GM23338 (cell line): ENCODE results near the gene MTHFD1L. TPM values are rescaled to one million over a fixed set of nuclear protein-coding genes. Genes with fewer than 3 reads are reported as not detected.

ENCODE experiments used
- ATAC-seq: fragments of 200-7000 bp; cut with Tn5 transposase; 3 replicates; pipeline ENCODE4 v1.9.1; 2020
- DNase-seq: peaks from one replicate; pipeline ENCODE4 v3.0.0-alpha.2; 2015; ENCODE audit warnings: low spot score
- H2AFZ ChIP-seq: fragments of 200-600 bp; sonication (generic); 2 replicates; pipeline ENCODE4 v1.8.0; 2016; ENCODE audit warnings: antibody characterized with exemption, mild to moderate bottlenecking, moderate library complexity
- H3F3A ChIP-seq: fragments of 200-600 bp; sonication (generic); replicated peaks from 2 replicates; pipeline ENCODE4 v1.8.0; 2017; ENCODE audit warnings: antibody characterized with exemption, mixed run types, low read depth
- H3K27ac ChIP-seq: fragments of 200-600 bp; sonication (generic); 2 replicates; pipeline ENCODE4 v1.6.1; 2016; ENCODE audit warnings: low read depth
- H3K27me3 ChIP-seq: fragments of 200-600 bp; sonication (generic); 2 replicates; pipeline ENCODE4 v1.8.0; 2016; ENCODE audit warnings: mild to moderate bottlenecking, mixed run types, moderate library complexity; ENCODE audit not compliant: insufficient read depth
- H3K36me3 ChIP-seq: fragments of 200-600 bp; sonication (generic); 2 replicates; pipeline ENCODE4 v1.8.0; 2016; ENCODE audit warnings: mild to moderate bottlenecking; ENCODE audit not compliant: insufficient read depth
- H3K4me1 ChIP-seq: fragments of 200-600 bp; sonication (generic); 2 replicates; pipeline ENCODE4 v1.8.0; 2016; ENCODE audit warnings: mild to moderate bottlenecking, moderate library complexity; ENCODE audit not compliant: insufficient read depth
- H3K4me2 ChIP-seq: fragments of 200-600 bp; sonication (generic); 2 replicates; pipeline ENCODE4 v1.7.1; 2017; ENCODE audit warnings: mixed run types
- H3K4me3 ChIP-seq: fragments of 200-600 bp; sonication (generic); 2 replicates; pipeline ENCODE4 v1.6.1; 2016; ENCODE audit warnings: mixed run types
- H3K79me2 ChIP-seq: fragments of 200-600 bp; sonication (generic); replicated peaks from 2 replicates; pipeline ENCODE4 v1.8.0; 2017; ENCODE audit warnings: mild to moderate bottlenecking; ENCODE audit not compliant: insufficient read depth
- H3K9me2 ChIP-seq: fragments of 200-600 bp; sonication (generic); 2 replicates; pipeline ENCODE4 v1.8.0; 2017; ENCODE audit not compliant: insufficient read depth
- H4K20me1 ChIP-seq: fragments of 200-600 bp; sonication (generic); replicated peaks from 2 replicates; pipeline ENCODE4 v1.8.0; 2017; ENCODE audit warnings: mild to moderate bottlenecking; ENCODE audit not compliant: insufficient read depth
- H3K27ac Mint-ChIP-seq: 2 replicates; pipeline ENCODE4 v1.8.0; 2020; ENCODE audit warnings: inconsistent platforms, mild to moderate bottlenecking, moderate library complexity, mixed read lengths
- H3K27me3 Mint-ChIP-seq: 3 replicates; pipeline ENCODE4 v1.8.0; 2022; ENCODE audit warnings: low read depth, mild to moderate bottlenecking, moderate library complexity, mixed read lengths, inconsistent platforms; ENCODE audit not compliant: insufficient read depth, poor library complexity
- H3K36me3 Mint-ChIP-seq: 3 replicates; pipeline ENCODE4 v1.8.0; 2021; ENCODE audit warnings: low read depth, mild to moderate bottlenecking, inconsistent platforms, moderate library complexity, mixed read lengths
- H3K4me1 Mint-ChIP-seq: 3 replicates; pipeline ENCODE4 v1.8.0; 2020; ENCODE audit warnings: mild to moderate bottlenecking, inconsistent platforms, mixed read lengths
- H3K4me3 Mint-ChIP-seq: 3 replicates; pipeline ENCODE4 v1.8.0; 2021; ENCODE audit warnings: moderate library complexity, mild to moderate bottlenecking, inconsistent platforms, mixed read lengths
- H3K9me3 Mint-ChIP-seq: 3 replicates; pipeline ENCODE4 v1.8.0; 2020; ENCODE audit warnings: moderate library complexity, mild to moderate bottlenecking, inconsistent platforms, mixed read lengths
- EZH2 ChIP-seq: fragments of 200-600 bp; sonication (generic); IDR thresholded peaks from one replicate; pipeline ENCODE4 v1.8.0; 2017; ENCODE audit warnings: antibody characterized with exemption, mild to moderate bottlenecking, low read depth; ENCODE audit not compliant: unreplicated experiment
- JUNB ChIP-seq: IDR thresholded peaks from one replicate; pipeline ENCODE4 v1.6.1; 2016; ENCODE audit warnings: antibody characterized with exemption; ENCODE audit not compliant: unreplicated experiment
- POLR2AphosphoS5 ChIP-seq: IDR thresholded peaks from 2 replicates; pipeline ENCODE4 v1.6.1; 2016; ENCODE audit warnings: antibody characterized with exemption, low read depth
- REST ChIP-seq: IDR thresholded peaks from one replicate; pipeline ENCODE4 v1.6.1; 2018; ENCODE audit warnings: antibody characterized with exemption; ENCODE audit not compliant: unreplicated experiment
- STAT1 ChIP-seq: IDR thresholded peaks from one replicate; pipeline ENCODE4 v1.6.1; 2016; ENCODE audit warnings: antibody characterized with exemption; ENCODE audit not compliant: unreplicated experiment
- ZNF331 ChIP-seq: fragments of 250-450 bp; sonication (Bioruptor Pico); IDR thresholded peaks from 2 replicates; pipeline ENCODE4 v1.5.0; 2020; ENCODE audit warnings: low read depth, mild to moderate bottlenecking, moderate library complexity
- ZNF462 ChIP-seq: fragments of 250-450 bp; sonication (Bioruptor Pico); IDR thresholded peaks from 2 replicates; pipeline ENCODE4 v1.5.0; 2020; ENCODE audit warnings: mild to moderate bottlenecking, moderate library complexity
- polyA plus RNA-seq: library from polyadenylated mRNA; unstranded; fragments of >200 nt; fragmentation: Nextera tagmentation; extraction: Ambion mirVana; gene quantifications from 2 replicates; pipeline ENCODE4 v1.2.1, GENCODE V29; 2016
- total RNA-seq: library from RNA; depleted of rRNA; stranded (reverse); fragments of >200 nt; shearing (Covaris generic); gene quantifications from 2 replicates; pipeline ENCODE4 v1.2.3, GENCODE V29; 2014
- TF ChIP-seq, protein P1 (sequence below): IDR thresholded peaks from 2 replicates; pipeline ENCODE4 v1.6.1; 2016; ENCODE audit warnings: antibody characterized with exemption
- TF ChIP-seq, protein P2 (sequence below), 2 experiments: fragments of 200-600 bp in 1 of 2; sonication (generic) in 1 of 2; conservative IDR thresholded peaks; 2 replicates each; pipeline versions ENCODE4 v1.5.1 to v1.6.1; 2016 to 2017; ENCODE audit warnings: antibody characterized with exemption in 2 of 2, low read depth in 2 of 2, mild to moderate bottlenecking in 2 of 2, moderate library complexity in 1 of 2

MTHFD1L gene
- total and polyA plus RNA-seq, 2 experiments from 2014 or later: 53.2 to 66.8 TPM

DNA sequence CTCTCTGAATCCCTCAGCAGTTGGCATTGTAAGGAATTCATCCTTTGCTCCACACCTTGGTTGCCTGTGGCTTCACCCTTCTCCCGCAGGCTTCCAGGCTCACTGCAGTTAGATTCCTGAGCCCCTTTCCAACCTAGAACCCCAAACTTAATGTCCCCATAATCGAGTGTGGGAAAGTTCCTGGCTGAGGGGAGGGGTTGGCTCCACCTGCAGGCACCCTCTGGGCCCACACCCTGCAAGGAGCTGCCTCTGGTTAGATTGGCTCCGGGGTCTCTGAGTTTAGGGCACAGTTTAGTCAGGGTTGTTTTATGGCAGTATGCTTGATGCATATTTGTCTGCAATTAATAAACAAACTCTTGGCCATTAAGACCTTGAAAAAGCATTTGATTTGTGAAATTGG lies 63.4 kb downstream of the MTHFD1L start:
- H3K27ac ChIP-seq: 0 out of 2 replicates have a peak overlapping the region, but pooled peaks have one; percentile 59
- ATAC-seq: peak; percentile 94

GRCh38 chr6:150929416-150929815 lies 63.9 kb downstream of the MTHFD1L start:
- Histone ChIP-seq H3K9me2 (no peaks in the 10 kb centered on the region), H2AFZ (no peak overlapping the region), H3F3A (no peaks in the 10 kb centered on the region), H3K79me2 (no peaks in the 10 kb centered on the region), H3K27ac (0 out of 2 replicates have a peak overlapping the region, but pooled peaks have one; percentile 59), H3K36me3 (peaks cover 14% of the 10 kb centered on the region), H3K4me3 (no peak overlapping the region), H4K20me1 (peaks cover 5% of the 10 kb centered on the region), H3K27me3 (no peaks in the 10 kb centered on the region), H3K4me1 (no peaks in the 10 kb centered on the region), H3K4me2 (no peak overlapping the region)
- H3K27ac Mint-ChIP-seq: no peak overlapping the region
- ATAC-seq (no peak), DNase-seq (no peak)
- H3K9me3 Mint-ChIP-seq: no peaks in the 10 kb centered on the region
- H3K36me3 Mint-ChIP-seq: peaks cover 67% of the 10 kb centered on the region
- no peaks in the 10 kb centered on the region; the same call in 2 of the 3 replicates for H3K4me1 Mint-ChIP-seq
- H3K4me3 Mint-ChIP-seq: no peak overlapping the region
- H3K27me3 Mint-ChIP-seq: peaks cover 4% of the 10 kb centered on the region
- TF ChIP-seq STAT1 (no peak), ZNF462 (CRISPR knock-in tag) (no peak), EZH2 (no peak), REST (no peak)
- TF ChIP-seq, protein P1, sequence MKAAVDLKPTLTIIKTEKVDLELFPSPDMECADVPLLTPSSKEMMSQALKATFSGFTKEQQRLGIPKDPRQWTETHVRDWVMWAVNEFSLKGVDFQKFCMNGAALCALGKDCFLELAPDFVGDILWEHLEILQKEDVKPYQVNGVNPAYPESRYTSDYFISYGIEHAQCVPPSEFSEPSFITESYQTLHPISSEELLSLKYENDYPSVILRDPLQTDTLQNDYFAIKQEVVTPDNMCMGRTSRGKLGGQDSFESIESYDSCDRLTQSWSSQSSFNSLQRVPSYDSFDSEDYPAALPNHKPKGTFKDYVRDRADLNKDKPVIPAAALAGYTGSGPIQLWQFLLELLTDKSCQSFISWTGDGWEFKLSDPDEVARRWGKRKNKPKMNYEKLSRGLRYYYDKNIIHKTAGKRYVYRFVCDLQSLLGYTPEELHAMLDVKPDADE: no peak

More for the DNA sequence above, 63.4 kb downstream of the MTHFD1L start:
- Histone ChIP-seq H3K9me2 (no peaks in the 10 kb centered on the region), H3K27me3 (no peaks in the 10 kb centered on the region), H3K79me2 (no peaks in the 10 kb centered on the region), H3F3A (no peaks in the 10 kb centered on the region), H3K4me2 (no peak overlapping the region), H4K20me1 (peaks cover 5% of the 10 kb centered on the region), H3K4me3 (no peak overlapping the region), H3K36me3 (peaks cover 9% of the 10 kb centered on the region), H3K4me1 (no peaks in the 10 kb centered on the region), H2AFZ (no peak overlapping the region)
- H3K4me3 Mint-ChIP-seq: no peak overlapping the region
- H3K27ac Mint-ChIP-seq: no peak overlapping the region
- no peaks in the 10 kb centered on the region; the same call in 2 of the 3 replicates for H3K4me1 Mint-ChIP-seq
- TF ChIP-seq POLR2AphosphoS5 (no peak), JUNB (no peak), ZNF331 (no peak)
- TF ChIP-seq, protein P2, sequence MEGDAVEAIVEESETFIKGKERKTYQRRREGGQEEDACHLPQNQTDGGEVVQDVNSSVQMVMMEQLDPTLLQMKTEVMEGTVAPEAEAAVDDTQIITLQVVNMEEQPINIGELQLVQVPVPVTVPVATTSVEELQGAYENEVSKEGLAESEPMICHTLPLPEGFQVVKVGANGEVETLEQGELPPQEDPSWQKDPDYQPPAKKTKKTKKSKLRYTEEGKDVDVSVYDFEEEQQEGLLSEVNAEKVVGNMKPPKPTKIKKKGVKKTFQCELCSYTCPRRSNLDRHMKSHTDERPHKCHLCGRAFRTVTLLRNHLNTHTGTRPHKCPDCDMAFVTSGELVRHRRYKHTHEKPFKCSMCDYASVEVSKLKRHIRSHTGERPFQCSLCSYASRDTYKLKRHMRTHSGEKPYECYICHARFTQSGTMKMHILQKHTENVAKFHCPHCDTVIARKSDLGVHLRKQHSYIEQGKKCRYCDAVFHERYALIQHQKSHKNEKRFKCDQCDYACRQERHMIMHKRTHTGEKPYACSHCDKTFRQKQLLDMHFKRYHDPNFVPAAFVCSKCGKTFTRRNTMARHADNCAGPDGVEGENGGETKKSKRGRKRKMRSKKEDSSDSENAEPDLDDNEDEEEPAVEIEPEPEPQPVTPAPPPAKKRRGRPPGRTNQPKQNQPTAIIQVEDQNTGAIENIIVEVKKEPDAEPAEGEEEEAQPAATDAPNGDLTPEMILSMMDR (conservative IDR thresholded peaks at IDR 0.05; ENCODE audit: low read depth in 2 of 2): peak; percentile 51 to 57
- peaks cover 65% of the 10 kb centered on the region for H3K36me3 Mint-ChIP-seq
- DNase-seq: peak; percentile 63
- H3K9me3 Mint-ChIP-seq: no peaks in the 10 kb centered on the region
- H3K27me3 Mint-ChIP-seq: peaks cover 2% of the 10 kb centered on the region
